ENCODE data around the gene HYDIN.

Gene HYDIN

GRCh38 chr16:71230122-71230845, at the start of gene HYDIN:
TSS of gene HYDIN (minus strand) at chr16:71230722. CDS start at chr16:71186895, 43,827 bp downstream.
- peak; percentile 9 for DNase-seq (ENCODE audit: low read depth)

DNA sequence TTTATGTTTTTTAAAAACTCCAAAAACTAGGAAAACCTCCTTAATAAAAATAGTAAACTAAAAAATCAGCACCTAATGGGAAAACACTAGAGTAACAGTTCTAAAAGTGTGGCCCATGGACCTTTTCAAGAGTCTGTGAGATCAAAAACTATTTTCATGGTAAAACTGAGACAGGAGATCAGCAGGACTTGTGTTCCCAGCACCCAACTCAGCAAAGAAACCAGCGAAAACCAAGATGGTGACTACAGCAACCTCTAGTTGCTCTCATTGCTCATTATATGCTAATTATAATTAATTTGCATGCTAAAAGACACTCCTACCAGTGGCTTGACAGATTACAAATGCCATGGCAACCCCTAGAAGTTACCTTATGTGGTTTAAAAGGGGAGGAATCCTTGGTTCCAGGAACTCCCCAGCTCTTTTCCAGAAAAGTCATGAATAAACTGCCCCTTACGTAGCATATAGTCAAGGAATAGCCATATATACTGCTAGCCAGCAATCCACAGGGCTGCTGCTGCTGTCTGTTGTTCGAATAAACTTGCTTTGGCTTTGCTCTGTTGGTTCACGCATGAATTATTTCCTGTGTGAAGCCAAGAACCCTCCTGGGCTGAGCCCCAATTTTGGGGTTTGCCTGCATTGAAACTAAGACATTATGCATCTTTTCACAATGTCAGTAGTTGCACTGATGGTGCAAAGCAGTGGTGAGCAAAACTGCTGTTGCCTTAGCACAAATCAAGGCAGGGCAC, 46.2 kb upstream of the HYDIN start:
- DNase-seq (ENCODE audit: low read depth) = no peak

DNA sequence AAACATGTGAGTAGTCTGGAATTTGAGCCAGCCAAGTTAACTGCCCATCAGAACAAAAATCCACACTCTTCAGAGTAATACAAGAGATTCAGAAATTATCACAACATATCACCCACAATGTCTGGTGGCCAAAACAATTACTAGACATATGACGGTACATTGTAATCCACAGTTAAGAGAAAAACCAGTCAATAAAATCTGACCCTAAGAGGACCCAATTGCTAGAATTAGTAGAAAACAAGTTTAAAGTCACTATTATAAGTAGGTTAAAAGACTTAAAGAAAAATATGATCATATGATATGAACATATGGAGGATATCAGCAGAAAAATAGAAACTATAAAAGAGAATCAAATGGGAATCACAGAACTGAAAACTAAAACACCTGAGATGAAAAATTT, 42.9 kb upstream of the HYDIN start:
- no peak for DNase-seq (ENCODE audit: low read depth)

DNA sequence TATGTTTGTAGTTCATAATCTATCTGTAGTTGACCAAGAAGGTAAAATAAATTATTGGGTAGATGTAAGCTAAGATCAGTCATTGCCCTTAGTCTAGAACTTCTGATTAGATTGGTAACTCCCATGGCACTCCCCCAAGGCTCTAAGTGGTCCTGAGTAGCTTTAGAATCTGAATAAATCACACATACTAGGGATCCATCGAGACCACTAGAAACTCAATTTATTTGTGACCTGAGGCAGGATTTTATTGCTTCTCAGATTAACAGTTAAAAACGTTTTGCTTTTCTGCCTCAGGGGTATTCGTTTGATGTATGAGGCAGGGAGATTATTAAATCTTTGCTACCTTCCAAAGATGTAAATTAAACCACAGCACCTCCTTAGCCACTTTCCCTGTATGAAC, 33.8 kb upstream of the HYDIN start:
- no peak for DNase-seq (ENCODE audit: low read depth)

DNA sequence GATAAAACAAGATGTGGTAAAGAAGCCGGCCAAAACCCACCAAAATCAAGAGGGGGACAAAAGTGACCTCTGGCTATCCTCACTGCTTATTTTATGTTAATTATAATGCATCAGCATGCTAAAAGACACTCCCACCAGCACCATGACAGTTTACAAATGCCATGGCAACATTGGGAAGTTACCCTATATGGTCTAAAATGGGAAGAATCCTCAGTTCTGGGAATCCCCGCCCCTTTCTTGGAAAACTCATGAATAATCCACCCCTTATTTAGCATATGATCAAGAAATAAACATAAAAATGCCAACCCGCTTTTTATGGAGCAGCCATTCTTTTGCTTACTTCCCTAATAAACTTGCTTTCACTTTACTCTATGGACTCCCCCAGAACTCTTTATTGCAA, 33.1 kb upstream of the HYDIN start:
- no peak for DNase-seq (ENCODE audit: low read depth)

DNA sequence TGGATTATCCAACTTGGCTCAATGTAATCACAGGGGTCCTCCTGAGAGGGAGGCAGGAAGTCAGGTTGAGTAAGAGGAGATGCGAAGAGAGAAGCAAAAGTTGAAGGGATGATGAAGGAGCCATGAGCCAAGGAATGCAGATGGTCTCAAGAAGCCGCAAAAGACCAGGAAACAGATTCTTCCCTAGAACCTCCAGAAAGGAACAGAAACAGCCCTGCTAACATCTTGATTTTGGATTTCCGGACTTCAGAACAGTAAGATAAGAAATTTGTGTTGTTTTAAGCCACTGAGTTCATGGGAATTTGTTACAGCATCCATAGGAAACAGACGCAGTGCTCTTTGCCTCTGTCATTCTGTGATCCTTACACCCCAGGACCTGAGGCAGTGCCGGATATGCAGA, 31.9 kb upstream of the HYDIN start:
- no peak for DNase-seq (ENCODE audit: low read depth)

- no peak for DNase-seq (ENCODE audit: low read depth)
Observed at GRCh38 chr16:71260995-71261394, 30.5 kb upstream of the HYDIN start.

GRCh38 chr16:71259086-71259485, 28.6 kb upstream of the HYDIN start:
- no peak for DNase-seq (ENCODE audit: low read depth)

GRCh38 chr16:71258372-71258771, 27.9 kb upstream of the HYDIN start:
- DNase-seq (ENCODE audit: low read depth) = no peak

GRCh38 chr16:71257768-71258167, 27.2 kb upstream of the HYDIN start:
- no peak for DNase-seq (ENCODE audit: low read depth)

DNA sequence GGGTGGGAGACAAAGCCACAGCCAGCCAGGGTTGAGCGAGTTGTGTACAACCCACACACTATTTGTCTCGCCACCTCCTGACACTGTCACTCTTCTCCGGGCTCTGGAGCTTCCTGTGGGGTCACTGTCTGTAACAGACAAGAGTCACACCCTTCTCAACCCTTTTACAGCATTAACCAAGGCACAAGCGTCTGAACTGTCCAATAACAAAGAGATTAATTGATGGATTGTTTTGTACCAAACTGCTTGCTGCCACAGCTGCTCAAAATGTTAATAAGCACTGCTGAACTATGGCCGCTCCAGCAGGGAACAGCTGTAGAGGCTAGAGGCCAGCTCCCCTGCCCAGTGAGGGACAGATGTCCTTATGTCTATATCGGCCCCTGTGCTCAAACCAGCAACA, 25.2 kb upstream of the HYDIN start:
- DNase-seq (ENCODE audit: low read depth) = no peak

- DNase-seq (ENCODE audit: low read depth) = no peak
Observed at GRCh38 chr16:71254832-71255525, 24.5 kb upstream of the HYDIN start.

DNA sequence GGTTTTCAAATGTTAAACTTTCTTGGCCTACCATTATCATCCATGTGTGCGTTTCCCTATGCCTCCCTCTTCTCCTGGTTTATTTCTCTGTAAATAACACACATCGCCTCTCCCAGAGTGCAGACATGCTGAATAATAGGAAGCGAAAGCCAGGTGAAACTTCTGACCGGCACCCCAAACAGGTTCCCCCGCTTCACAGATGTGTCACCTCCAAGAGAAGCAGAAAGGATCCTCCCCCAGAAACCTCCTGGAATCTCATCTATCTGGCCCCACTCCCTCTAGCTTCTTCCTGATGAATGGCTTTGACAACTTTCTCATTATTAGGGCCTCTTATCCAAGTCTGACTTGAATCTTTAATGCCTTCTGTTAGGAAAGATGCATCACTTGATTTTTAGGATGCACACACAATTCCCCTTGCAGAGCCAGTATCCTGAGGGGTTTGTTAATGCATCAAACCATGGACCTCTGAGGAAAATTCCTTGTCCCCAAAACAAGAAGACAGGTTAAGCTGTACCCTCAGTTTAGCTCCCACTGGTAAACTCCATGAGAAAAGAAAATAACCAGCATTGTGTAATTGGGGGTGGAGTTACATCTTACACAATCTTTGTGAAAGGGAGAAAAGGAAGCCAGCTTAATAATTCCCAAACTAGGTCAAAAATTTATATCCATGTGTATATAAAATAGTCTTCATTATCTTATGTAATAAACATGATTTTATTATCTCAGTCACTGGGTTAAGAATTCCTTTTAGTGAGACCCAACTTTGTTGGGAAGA, 20.1 kb upstream of the HYDIN start:
- DNase-seq (ENCODE audit: low read depth) = no peak

GRCh38 chr16:71249399-71249798, 18.9 kb upstream of the HYDIN start:
- no peak for DNase-seq (ENCODE audit: low read depth)

DNA sequence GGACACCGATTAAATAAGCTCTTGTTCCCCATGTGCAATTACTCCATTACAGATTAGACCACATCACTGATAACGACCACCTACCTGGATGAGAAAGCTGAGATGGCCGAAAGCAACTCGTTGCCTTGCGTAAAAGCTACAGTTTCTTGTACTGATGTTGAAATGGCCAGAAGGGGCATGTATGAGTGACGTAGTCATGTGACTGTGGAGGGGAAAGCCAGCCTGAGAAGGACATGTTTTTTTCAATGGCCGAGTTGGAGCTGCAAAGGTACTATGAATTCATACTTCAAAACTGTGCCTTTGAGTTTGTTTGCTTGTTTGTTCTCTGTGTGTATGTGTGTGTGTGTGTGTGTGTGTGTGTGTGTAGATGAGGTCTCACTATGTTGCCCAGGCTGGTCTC, 17.0 kb upstream of the HYDIN start:
- DNase-seq (ENCODE audit: low read depth) = no peak

GRCh38 chr16:71246309-71246708, 15.8 kb upstream of the HYDIN start:
- DNase-seq (ENCODE audit: low read depth) = no peak

GRCh38 chr16:71244521-71244920, 14.0 kb upstream of the HYDIN start:
- no peak for DNase-seq (ENCODE audit: low read depth)

DNA sequence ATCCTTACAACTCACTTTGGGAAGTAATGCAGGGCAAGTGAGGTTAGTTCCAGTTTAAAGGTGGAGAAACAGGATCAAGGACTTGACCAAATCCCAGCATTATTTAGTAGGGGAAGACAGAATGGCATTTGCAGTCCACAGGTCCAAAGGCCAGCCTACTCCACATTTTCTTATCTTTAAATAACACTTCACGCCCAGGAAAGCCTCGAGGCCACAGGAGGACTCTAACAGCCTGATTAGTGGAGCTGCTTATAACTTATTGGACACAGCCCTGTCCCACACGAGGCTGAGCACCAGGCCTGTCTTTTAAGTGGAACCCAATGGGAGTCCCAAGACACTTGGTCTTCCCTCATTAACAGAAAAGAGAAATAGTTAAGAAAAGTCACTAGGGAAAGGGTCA, 12.1 kb upstream of the HYDIN start:
- DNase-seq (ENCODE audit: low read depth) = no peak

GRCh38 chr16:71242036-71242435, 11.5 kb upstream of the HYDIN start:
- DNase-seq (ENCODE audit: low read depth) = no peak

- no peak for DNase-seq (ENCODE audit: low read depth)
Observed at GRCh38 chr16:71229344-71229743, 1.2 kb downstream of the HYDIN start.

- no peak for DNase-seq (ENCODE audit: low read depth)
Observed at GRCh38 chr16:71226229-71227141, 4.0 kb downstream of the HYDIN start.
